Type B pancreatic cell (in vitro differentiated cells): ENCODE measurements around the gene COL1A1. TPM values are rescaled to one million over a fixed set of nuclear protein-coding genes. Genes with fewer than 3 reads are reported as not detected.

Experiments
- DNase-seq: peaks from one replicate; pipeline ENCODE4 v3.0.0; 2021; ENCODE audit warnings: mixed read lengths; ENCODE audit not compliant: unreplicated experiment; ENCODE audit errors: extremely low spot score
- H3K27ac Mint-ChIP-seq: 2 replicates; pipeline ENCODE4 v1.8.0; 2021; ENCODE audit warnings: mild to moderate bottlenecking, mixed read lengths
- H3K27me3 Mint-ChIP-seq: 2 replicates; pipeline ENCODE4 v1.8.0; 2021; ENCODE audit warnings: mixed read lengths
- H3K36me3 Mint-ChIP-seq: 2 replicates; pipeline ENCODE4 v1.8.0; 2021; ENCODE audit warnings: mixed read lengths
- H3K4me1 Mint-ChIP-seq: one replicate; pipeline ENCODE4 v1.8.0; 2021; ENCODE audit warnings: mixed read lengths; ENCODE audit not compliant: unreplicated experiment
- H3K4me3 Mint-ChIP-seq: 2 replicates; pipeline ENCODE4 v1.8.0; 2021; ENCODE audit warnings: mild to moderate bottlenecking, mixed read lengths
- H3K9me3 Mint-ChIP-seq: 2 replicates; pipeline ENCODE4 v1.8.0; 2021; ENCODE audit warnings: mixed read lengths
- total RNA-seq: library from RNA; stranded (reverse); gene quantifications from 2 replicates; pipeline ENCODE4 v1.2.1, GENCODE V29; 2021; ENCODE audit warnings: low replicate concordance
- TF ChIP-seq, protein P1 (sequence below): fragments of 200-600 bp; sonication (generic); conservative IDR thresholded peaks from 2 replicates; pipeline ENCODE4 v1.5.0; 2021; ENCODE audit warnings: antibody characterized with exemption, mild to moderate bottlenecking

COL1A1 gene
- total RNA-seq, 1 donor from 2014 or later, result 201 TPM

DNA sequence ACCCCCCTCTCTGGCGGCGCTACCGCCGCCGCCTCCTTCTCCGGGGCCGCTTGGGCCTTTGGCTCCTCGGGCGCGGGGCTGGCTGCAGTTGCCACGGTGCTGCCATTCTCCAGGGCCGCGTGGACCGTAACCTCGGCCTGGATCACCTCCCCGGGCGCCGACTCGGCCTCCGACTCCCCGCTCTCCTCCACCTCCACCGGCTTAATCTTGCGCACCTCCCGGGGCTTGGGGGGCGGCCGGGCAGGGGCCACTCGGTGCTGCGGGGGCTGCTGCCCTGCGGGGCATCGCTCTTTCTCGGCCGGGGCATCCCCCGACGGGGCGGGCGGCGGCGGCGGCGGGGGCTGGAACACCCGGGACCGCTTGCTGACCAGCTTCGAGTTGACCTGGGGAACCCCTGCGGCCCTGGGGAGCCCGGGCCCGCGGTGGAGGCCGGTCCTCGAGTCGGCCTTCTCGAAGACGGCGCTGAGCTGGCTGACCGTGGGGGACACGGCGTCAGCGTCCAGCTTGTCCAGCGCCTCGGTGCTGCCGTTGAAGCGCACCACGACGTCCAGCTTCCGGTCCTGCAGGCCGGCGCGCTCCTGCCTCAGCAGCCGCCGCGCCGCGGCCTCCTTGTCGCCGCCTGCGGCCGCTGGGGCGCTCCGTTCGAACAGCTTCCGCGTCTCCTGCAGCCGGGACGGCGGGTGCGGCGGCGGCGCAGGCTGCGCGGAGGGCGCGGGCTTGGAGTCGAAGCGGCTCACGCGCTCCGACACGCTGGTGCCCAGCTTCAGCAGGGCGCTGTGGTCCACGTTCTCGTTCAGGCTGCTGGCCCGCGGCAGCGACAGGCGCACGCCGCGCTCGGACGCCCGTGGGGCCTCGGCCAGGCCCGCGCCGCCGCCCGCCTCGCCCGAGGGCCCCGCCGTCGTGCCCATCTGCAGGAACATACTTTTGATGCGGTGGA is 51.7 kb downstream of the COL1A1 start:
- Mint-ChIP-seq H3K36me3 (no peaks in the 10 kb centered on the region), H3K27ac (no peak overlapping the region), H3K4me1 (peaks cover 23% of the 10 kb centered on the region)

DNA sequence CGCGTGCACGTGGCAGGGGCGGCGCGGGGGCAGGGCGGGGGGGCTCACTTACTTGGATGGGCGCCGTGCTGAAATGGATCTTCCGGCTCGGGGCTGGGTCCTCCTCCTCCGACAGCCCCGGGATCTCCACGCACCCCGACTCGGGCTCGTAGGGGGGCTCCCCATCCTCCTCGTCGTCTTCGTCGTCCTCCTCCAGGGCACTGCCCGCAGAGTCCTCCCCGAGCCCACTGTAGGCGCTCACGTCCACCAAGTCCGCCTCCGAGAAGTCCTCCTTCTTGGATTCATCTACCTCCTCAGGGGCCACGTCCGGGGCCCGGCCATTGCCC is 52.4 kb downstream of the COL1A1 start:
- DNase-seq, result no peak
- Mint-ChIP-seq H3K4me1 (peaks cover 23% of the 10 kb centered on the region), H3K27ac (no peak overlapping the region), H3K27me3 (no peaks in the 10 kb centered on the region), H3K36me3 (peaks cover 6% of the 10 kb centered on the region), H3K4me3 (peak overlapping the region; percentile 88), H3K9me3 (no peaks in the 10 kb centered on the region)
- TF ChIP-seq, protein P1, sequence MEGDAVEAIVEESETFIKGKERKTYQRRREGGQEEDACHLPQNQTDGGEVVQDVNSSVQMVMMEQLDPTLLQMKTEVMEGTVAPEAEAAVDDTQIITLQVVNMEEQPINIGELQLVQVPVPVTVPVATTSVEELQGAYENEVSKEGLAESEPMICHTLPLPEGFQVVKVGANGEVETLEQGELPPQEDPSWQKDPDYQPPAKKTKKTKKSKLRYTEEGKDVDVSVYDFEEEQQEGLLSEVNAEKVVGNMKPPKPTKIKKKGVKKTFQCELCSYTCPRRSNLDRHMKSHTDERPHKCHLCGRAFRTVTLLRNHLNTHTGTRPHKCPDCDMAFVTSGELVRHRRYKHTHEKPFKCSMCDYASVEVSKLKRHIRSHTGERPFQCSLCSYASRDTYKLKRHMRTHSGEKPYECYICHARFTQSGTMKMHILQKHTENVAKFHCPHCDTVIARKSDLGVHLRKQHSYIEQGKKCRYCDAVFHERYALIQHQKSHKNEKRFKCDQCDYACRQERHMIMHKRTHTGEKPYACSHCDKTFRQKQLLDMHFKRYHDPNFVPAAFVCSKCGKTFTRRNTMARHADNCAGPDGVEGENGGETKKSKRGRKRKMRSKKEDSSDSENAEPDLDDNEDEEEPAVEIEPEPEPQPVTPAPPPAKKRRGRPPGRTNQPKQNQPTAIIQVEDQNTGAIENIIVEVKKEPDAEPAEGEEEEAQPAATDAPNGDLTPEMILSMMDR, result no peak

More for the DNA sequence above, 51.7 kb downstream of the COL1A1 start:
- no peak for DNase-seq
- Mint-ChIP-seq H3K27me3 (no peaks in the 10 kb centered on the region), H3K9me3 (no peaks in the 10 kb centered on the region), H3K4me3 (peak overlapping the region; percentile 88)
- TF ChIP-seq, protein P1, result peak; percentile 21

DNA sequence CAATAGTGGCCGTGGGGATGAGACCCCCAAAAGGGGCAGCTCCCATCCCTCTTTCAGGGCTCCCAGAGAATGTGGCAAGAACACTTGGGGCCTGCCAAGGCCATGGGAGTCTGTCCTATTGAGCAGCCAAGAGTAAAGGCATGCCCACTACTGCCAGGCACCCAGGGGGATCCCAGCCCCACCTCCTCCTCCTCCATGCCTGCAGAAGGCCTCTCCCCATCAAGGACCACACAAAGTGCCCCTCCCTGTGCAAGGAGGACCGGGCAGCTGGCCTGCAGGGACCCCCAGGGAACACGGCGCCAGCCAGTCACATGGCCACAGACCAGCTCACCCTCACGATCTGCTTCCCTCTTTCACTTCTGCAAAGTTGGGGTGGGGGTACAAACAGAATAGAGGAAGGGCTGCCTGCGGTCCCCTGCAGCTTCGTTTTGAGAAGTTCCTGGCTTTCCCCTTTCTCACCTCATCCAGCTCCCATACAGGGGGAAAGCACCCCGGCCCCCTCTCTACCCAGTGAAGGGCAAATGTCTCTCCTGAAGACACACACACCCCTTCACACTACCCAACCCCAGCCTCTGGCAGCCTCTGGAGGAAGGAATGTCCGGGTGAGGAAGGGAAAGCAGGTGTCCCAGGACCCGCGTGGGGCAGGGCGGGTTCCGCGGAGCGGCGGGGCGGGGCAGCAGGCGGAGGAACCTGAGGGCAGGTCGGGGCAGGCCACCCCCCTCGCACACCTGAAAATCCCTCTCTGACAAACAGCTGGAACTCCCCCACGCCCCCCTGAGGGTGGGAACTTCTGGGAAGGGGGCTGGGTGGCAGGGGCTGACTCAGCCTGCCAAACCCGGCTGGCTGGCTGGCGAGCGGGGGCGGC is 53.0 kb downstream of the COL1A1 start:
- H3K4me1 Mint-ChIP-seq, result peaks cover 23% of the 10 kb centered on the region
- TF ChIP-seq, protein P1, result no peak
- no peaks in the 10 kb centered on the region for H3K9me3 Mint-ChIP-seq
- DNase-seq, result no peak
- no peaks in the 10 kb centered on the region for H3K27me3 Mint-ChIP-seq
- H3K36me3 Mint-ChIP-seq, result peaks cover 6% of the 10 kb centered on the region
- H3K4me3 Mint-ChIP-seq, result peak overlapping the region; percentile 88
- peak overlapping the region; percentile 87 for H3K27ac Mint-ChIP-seq

DNA sequence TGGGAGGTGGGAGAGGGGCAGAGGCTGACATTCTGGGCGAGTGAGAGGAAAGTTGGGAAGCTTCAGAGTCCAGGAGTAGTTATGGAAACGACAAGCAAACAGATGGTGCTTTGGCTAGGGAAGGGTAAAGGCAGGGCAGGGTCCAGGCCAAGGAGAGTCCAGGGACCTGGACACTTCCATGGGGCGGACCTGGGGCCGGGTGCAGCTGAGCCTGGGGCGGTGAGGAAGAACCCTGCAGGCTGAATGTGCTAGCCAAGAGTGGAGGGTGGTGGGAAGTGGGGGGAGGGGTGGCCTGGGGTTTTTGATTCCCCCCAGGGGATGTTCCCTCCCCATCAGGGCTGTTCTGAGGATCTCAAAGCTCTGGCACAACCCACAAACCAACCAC is 53.6 kb downstream of the COL1A1 start:
- Mint-ChIP-seq H3K4me3 (peak overlapping the region; percentile 88), H3K27ac (peak overlapping the region; percentile 59), H3K4me1 (peaks cover 26% of the 10 kb centered on the region), H3K36me3 (peaks cover 9% of the 10 kb centered on the region), H3K9me3 (no peaks in the 10 kb centered on the region), H3K27me3 (no peaks in the 10 kb centered on the region)
- no peak for DNase-seq
- TF ChIP-seq, protein P1, result no peak

DNA sequence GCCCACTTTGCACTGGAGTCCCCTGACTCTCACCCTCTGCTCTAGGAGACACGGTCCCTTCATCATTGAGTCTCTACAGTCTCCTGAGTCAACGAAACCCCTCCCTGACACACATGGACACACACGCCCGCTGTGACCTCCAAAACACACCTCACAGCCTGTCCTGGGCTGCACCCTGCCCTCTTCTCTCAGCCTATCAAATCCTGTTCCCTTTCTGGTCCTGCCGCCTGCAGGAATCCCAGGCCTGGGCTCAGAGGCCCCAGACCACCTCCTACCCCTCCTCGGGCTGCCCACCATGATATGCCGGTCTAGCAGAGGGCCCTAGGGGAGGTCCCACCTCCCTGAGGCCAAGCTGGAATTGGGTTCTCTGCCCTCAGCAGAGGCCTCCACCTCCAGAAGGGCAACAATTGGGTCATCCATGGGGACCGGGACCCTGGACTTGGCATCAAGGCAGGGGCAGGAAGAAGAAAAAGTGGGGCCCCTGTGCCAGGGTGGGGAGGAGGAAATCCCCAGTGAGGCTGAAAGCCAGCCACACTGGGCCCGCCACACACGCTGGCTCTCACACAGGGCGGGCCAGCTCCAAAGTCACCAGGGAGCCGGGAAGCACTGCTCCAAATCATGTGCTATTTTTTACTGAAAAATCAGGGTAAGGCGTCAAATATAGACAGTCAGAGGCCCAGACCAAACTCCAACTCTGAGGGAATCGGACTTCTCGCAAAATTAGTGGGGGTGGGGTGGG is 54.3 kb downstream of the COL1A1 start:
- H3K27me3 Mint-ChIP-seq, result no peaks in the 10 kb centered on the region
- H3K36me3 Mint-ChIP-seq, result peaks cover 14% of the 10 kb centered on the region
- peak overlapping the region; percentile 59 for H3K27ac Mint-ChIP-seq
- H3K4me3 Mint-ChIP-seq, result peak overlapping the region; percentile 88
- no peak for DNase-seq
- no peaks in the 10 kb centered on the region for H3K9me3 Mint-ChIP-seq
- H3K4me1 Mint-ChIP-seq, result peaks cover 26% of the 10 kb centered on the region
- TF ChIP-seq, protein P1, result no peak
